Stimulated activated CD8-positive, alpha-beta memory T cell treated with anti-CD3 and anti-CD28 coated beads, Interleukin-4, amount 100 ng/mL, for 48 hours (primary cell): Measurements from ENCODE around the gene PSMD10.

ENCODE experiments used
- DNase-seq: peaks from one replicate; pipeline ENCODE4 v3.0.0-alpha.2; 2020

The PSMD10 gene

GRCh38 chrX:108071578-108071977, 19.8 kb downstream of the PSMD10 start:
- no peak for DNase-seq

GRCh38 chrX:108070891-108071290, 20.5 kb downstream of the PSMD10 start:
- no peak for DNase-seq

- no peak for DNase-seq
Observed at GRCh38 chrX:108068121-108068520, 23.2 kb downstream of the PSMD10 start.

- DNase-seq, result no peak
Observed at GRCh38 chrX:108064613-108065012, 26.7 kb downstream of the PSMD10 start.

GRCh38 chrX:108064001-108064400, 27.3 kb downstream of the PSMD10 start:
- DNase-seq, result no peak

- DNase-seq, result no peak
Observed at GRCh38 chrX:108059801-108060200, 31.5 kb downstream of the PSMD10 start.

GRCh38 chrX:108055546-108055945, 35.8 kb downstream of the PSMD10 start:
- DNase-seq, result no peak

- no peak for DNase-seq
Observed at GRCh38 chrX:108053218-108053617, 38.1 kb downstream of the PSMD10 start.

- no peak for DNase-seq
Observed at GRCh38 chrX:108049649-108050048, 41.7 kb downstream of the PSMD10 start.

GRCh38 chrX:108044554-108045256, 46.6 kb downstream of the PSMD10 start, which contains the start of gene VSIG1:
Gene VSIG1, plus strand, starts transcription at chrX:108045065. Its CDS starts 66 bp downstream, at chrX:108045131.
- DNase-seq, result no peak

GRCh38 chrX:108036298-108036973, 54.9 kb downstream of the PSMD10 start:
- no peak for DNase-seq

- DNase-seq, result no peak
Observed at GRCh38 chrX:108034725-108035124, 56.6 kb downstream of the PSMD10 start.
